ENCODE data around the gene AP5S1.

AP5S1 gene

DNA sequence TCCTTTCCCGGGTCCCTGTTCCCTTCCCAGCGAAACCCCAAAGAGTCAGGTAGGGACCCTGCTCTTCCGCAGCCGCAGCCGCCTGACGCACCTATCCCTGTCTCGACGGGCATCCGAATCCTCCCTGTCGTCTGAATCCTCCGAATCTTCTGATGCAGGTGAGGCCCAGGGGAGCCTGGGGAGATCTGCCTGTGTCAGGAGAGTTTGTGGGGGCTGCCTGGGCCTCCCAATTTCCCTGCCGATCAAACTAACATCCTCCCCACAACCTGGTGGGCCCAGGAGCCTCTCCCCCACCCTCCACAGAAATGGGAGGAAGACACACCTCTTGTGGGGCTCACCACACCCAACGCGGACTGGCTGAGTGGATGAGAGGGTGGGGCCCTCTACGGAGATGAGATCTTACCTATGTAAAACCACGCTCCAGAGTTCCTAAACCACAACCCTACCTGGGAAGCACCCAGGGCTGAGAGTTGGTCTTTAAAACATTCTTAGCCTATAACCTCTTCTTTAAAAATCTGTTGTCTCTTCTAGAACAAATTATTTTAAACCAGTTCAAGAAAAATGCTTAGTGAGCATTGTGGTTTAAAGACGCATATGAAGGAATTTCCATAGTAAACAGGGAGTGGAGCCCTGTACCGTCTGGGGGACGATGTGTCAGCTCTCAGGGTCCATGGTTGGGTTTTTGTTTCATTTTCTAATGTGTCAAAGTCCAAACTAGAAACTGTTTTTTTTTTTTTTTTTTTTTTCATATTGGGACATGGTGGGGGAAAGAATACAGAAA, 22.6 kb upstream of the AP5S1 start:
- Mint-ChIP-seq H3K27ac (peak overlapping the region; percentile 91), H3K9me3 (no peaks in the 10 kb centered on the region), H3K36me3 (peaks cover 7% of the 10 kb centered on the region), H3K4me3 (peak overlapping the region; percentile 91), H3K4me1 (peaks cover 44% of the 10 kb centered on the region), H3K27me3 (no peaks in the 10 kb centered on the region)
- ATAC-seq (ENCODE audit: low read depth) (no peak), DNase-seq (ENCODE audit: low spot score in 2 of 2) (no peak)

DNA sequence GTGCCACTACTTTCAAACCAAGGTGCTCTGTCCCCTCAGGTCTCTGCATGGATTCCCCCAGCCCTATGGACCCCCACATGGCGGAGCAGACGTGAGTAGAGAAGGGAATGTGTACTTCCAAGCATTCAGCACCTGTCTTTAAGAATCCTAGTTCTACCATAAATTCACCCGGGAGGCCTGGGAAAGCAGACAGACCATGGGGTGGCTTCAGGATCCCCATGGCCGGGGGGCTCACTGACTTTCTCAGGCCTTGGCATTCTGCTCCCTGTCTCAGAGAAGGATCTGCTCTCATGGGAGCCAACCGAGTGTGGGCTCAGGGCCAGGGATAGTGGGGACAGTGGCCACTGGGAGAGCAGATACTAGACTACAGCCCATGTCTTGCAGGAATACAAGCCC, 22.0 kb upstream of the AP5S1 start:
- Mint-ChIP-seq H3K9me3 (no peaks in the 10 kb centered on the region), H3K4me1 (peaks cover 46% of the 10 kb centered on the region), H3K27ac (peak overlapping the region; percentile 91), H3K4me3 (peak overlapping the region; percentile 91), H3K27me3 (no peaks in the 10 kb centered on the region), H3K36me3 (peaks cover 10% of the 10 kb centered on the region)
- DNase-seq (ENCODE audit: low spot score in 2 of 2) (no peak), ATAC-seq (ENCODE audit: low read depth) (no peak)

DNA sequence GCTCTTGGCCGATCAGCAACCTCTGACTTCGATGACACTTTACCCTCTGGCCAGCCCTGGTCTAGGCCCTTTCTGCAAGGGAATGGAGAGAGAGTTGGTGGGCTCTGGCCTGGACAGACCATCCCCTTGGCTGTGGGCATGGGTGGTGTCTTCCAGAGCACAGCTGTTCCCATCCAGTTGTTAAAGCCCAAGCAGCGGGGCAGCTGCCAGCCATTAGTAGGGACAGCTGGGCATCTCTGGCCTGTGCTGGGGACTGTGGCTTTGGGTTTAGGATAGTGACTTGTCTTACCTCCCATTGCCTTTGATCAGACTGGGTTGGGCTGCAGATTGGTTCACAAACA, 21.5 kb upstream of the AP5S1 start:
- Mint-ChIP-seq H3K36me3 (peaks cover 15% of the 10 kb centered on the region), H3K27me3 (no peaks in the 10 kb centered on the region), H3K4me3 (peak overlapping the region; percentile 74), H3K27ac (peak overlapping the region; percentile 91), H3K4me1 (peaks cover 47% of the 10 kb centered on the region), H3K9me3 (no peaks in the 10 kb centered on the region)
- DNase-seq (ENCODE audit: low spot score in 2 of 2) = no peak
- ATAC-seq (ENCODE audit: low read depth) = no peak

DNA sequence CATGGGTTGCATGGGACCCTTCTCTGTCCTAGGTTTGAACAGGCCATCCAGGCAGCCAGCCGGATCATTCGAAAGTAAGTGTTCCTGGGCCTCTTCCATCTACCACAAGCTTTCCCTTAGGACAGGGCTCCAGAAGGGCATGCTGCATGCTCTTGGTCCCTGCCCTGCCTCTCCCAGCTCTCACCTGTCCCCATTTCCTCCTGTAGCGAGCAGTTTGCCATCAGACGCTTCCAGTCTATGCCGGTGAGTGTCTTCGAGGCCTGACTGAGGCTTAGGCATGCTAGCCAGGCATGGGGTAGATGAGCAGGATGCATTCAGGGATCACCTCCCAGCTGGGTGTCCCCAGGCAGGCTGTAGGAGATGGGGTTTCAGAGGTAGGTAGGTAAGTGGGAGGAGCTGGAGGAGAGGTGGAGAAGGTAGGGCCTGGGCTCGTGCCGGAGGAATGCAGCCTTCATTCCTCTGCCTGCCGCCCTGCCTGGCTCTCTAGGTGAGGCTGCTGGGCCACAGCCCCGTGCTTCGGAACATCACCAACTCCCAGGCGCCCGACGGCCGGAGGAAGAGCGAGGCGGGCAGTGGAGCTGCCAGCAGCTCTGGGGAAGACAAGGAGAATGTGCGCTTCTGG, 20.0 kb upstream of the AP5S1 start:
- Mint-ChIP-seq H3K27ac (peak overlapping the region; percentile 91), H3K27me3 (no peaks in the 10 kb centered on the region), H3K9me3 (no peaks in the 10 kb centered on the region), H3K4me3 (peak overlapping the region; percentile 74), H3K4me1 (peaks cover 53% of the 10 kb centered on the region), H3K36me3 (peaks cover 24% of the 10 kb centered on the region)
- ATAC-seq (ENCODE audit: low read depth) = no peak
- no peak for DNase-seq (ENCODE audit: low spot score in 2 of 2)

DNA sequence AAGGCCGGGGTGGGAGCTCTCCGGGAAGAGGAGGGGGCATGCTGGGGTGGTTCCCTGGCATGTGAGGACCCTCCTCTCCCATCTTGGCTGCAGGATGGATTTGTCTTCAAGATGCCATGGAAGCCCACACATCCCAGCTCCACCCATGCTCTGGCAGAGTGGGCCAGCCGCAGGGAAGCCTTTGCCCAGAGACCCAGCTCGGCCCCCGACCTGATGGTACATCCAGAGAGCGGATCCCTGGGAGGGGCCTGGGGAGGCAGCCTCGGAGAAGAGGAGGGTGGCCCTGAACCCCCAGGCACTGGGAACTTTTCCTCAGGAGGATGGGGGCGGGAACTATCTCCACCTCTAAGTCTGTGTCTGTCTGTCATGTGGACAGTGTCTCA, 19.5 kb upstream of the AP5S1 start:
- Mint-ChIP-seq H3K36me3 (peaks cover 28% of the 10 kb centered on the region), H3K4me1 (peaks cover 53% of the 10 kb centered on the region), H3K27ac (peak overlapping the region; percentile 91), H3K27me3 (no peaks in the 10 kb centered on the region), H3K4me3 (no peak overlapping the region), H3K9me3 (no peaks in the 10 kb centered on the region)
- no peak for ATAC-seq (ENCODE audit: low read depth)
- no peak for DNase-seq (ENCODE audit: low spot score in 2 of 2)

DNA sequence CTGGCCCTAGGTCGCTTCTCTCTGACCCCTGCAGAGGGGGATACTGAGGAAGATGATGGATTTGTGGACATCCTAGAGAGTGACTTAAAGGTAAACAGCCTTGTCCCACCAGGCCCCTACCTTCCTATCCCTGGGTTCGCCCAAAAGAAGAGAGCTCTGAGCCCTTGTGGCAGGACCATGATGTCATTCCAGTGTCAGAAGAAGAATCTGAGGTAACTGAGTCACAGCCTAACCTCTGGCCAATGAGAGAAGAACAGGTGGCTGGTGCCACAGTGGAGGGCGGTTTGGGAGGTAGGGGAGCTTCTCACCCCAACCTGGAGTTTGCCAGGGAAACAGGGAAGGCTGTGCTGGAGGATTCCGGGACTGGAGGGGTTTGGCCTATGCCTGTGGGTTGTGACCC, 19.0 kb upstream of the AP5S1 start:
- peak overlapping the region; percentile 91 for H3K27ac Mint-ChIP-seq
- peaks cover 30% of the 10 kb centered on the region for H3K36me3 Mint-ChIP-seq
- peaks cover 53% of the 10 kb centered on the region for H3K4me1 Mint-ChIP-seq
- ATAC-seq (ENCODE audit: low read depth) (no peak), DNase-seq (ENCODE audit: low spot score in 2 of 2) (no peak)
- no peaks in the 10 kb centered on the region for H3K27me3 Mint-ChIP-seq
- H3K4me3 Mint-ChIP-seq = no peak overlapping the region
- H3K9me3 Mint-ChIP-seq = no peaks in the 10 kb centered on the region

DNA sequence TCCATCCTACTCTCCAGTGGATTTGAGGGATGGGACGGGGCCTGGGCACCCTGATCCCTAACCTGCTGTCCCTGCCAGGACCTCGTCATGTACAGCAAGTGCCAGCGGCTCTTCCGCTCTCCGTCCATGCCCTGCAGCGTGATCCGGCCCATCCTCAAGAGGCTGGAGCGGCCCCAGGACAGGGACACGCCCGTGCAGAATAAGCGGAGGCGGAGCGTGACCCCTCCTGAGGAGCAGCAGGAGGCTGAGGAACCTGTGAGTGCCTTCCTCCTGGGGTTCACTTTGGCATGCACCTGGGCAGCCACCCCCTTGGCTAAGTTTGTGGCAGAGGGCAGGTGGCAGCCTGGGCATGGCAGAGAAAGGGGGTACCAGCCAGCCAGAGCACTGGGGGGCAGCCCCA, 18.5 kb upstream of the AP5S1 start:
- no peaks in the 10 kb centered on the region for H3K9me3 Mint-ChIP-seq
- H3K36me3 Mint-ChIP-seq = peaks cover 30% of the 10 kb centered on the region
- ATAC-seq (ENCODE audit: low read depth) = no peak
- H3K4me1 Mint-ChIP-seq = peaks cover 49% of the 10 kb centered on the region
- H3K27ac Mint-ChIP-seq = no peak overlapping the region
- no peak for DNase-seq (ENCODE audit: low spot score in 2 of 2)
- no peaks in the 10 kb centered on the region for H3K27me3 Mint-ChIP-seq
- H3K4me3 Mint-ChIP-seq = no peak overlapping the region

DNA sequence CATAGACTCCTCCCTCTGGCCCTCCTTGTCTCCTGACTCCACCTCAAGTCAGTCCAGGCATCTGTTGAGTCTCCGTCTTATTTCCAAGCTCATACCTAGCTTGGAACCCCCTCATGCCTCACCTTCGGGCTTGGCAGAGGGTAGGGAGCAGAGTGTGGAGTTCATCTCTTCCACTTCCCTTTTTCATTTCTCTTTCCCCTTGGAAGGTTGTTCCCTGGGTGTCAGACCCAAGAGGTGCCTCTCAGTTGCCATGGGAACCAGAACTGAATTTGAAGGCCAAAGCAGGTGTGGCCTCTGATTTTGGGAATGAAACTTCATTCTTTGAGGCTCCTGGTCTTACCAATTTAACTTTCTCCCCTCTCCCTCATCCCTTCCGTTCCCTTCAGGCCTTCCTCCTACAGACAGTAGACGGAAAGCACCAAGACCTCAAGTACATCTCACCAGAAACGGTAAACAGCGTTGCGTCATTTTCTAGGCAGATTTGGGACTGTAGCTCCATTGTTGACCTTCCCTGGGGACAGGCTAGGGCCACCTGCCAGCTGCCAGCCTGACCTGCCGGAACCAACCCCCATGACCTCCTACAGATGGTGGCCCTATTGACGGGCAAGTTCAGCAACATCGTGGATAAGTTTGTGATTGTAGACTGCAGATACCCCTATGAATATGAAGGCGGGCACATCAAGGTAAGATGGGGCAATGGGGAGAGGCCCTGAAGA, 17.7 kb upstream of the AP5S1 start:
- Mint-ChIP-seq H3K4me3 (no peak overlapping the region), H3K36me3 (peaks cover 30% of the 10 kb centered on the region), H3K27ac (peak overlapping the region; percentile 73), H3K9me3 (no peaks in the 10 kb centered on the region), H3K27me3 (no peaks in the 10 kb centered on the region), H3K4me1 (peaks cover 41% of the 10 kb centered on the region)
- no peak for DNase-seq (ENCODE audit: low spot score in 2 of 2)
- ATAC-seq (ENCODE audit: low read depth) = no peak

DNA sequence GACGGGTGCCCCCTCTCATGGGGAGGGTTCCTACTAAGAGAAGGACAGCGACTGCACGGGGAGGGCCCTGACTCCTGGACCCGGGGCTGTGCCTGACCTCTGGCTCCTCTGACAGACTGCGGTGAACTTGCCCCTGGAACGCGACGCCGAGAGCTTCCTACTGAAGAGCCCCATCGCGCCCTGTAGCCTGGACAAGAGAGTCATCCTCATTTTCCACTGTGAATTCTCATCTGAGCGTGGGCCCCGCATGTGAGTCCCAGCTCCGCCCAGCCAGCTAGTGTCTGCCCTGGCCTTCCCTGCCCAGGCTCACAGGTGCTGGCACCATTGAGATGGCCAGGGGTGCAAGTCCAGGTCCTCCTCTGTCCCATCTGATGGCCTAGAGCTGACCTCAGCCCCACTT, 17.1 kb upstream of the AP5S1 start:
- Mint-ChIP-seq H3K4me3 (no peak overlapping the region), H3K27me3 (no peaks in the 10 kb centered on the region), H3K4me1 (peaks cover 37% of the 10 kb centered on the region), H3K9me3 (no peaks in the 10 kb centered on the region), H3K36me3 (peaks cover 30% of the 10 kb centered on the region), H3K27ac (no peak overlapping the region)
- DNase-seq (ENCODE audit: low spot score in 2 of 2) (no peak), ATAC-seq (ENCODE audit: low read depth) (no peak)

DNA sequence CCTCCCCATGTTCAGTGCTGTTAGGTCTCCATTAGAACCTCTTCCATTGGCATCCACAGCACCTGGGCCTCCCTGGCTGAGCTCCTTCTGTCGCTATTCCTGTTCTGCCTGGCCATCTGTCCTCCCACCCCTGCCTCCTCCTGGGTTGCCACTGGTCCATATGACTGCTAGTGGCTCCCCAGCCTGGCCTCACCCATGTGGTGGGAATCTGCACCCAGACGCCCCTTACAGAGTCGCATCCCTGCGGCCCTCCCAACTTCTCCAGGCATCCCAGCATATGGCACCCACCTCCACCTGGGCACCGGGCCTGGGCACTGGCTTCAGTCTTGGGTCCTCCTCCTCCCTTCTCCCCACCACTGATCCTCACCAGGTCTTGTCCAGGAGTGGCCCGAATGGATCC, 16.5 kb upstream of the AP5S1 start:
- ATAC-seq (ENCODE audit: low read depth) = no peak
- Mint-ChIP-seq H3K4me1 (peaks cover 32% of the 10 kb centered on the region), H3K27ac (peak overlapping the region; percentile 40), H3K27me3 (no peaks in the 10 kb centered on the region), H3K9me3 (no peaks in the 10 kb centered on the region), H3K36me3 (peaks cover 30% of the 10 kb centered on the region), H3K4me3 (no peak overlapping the region)
- DNase-seq (ENCODE audit: low spot score in 2 of 2) = no peak

DNA sequence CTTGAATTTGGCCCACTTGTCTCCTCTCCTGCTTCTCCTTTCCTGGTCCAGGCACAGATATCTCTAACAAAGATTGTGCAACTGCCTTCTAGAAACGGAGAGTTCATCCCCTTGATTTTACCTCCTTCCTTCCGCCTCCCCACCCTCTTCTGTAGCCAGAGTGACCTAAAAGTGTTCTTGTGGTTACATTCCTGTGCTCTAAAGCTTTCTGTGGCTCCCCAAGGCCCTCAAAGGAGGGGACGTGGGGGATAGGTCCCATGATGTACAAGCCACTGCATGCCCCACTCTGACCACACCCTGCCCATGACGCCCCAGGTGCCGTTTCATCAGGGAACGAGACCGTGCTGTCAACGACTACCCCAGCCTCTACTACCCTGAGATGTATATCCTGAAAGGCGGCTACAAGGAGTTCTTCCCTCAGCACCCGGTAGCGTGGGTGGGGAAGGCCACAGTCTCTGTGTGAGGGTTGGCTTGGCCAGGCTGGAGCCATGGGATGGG, 16.0 kb upstream of the AP5S1 start:
- peaks cover 30% of the 10 kb centered on the region for H3K36me3 Mint-ChIP-seq

DNA sequence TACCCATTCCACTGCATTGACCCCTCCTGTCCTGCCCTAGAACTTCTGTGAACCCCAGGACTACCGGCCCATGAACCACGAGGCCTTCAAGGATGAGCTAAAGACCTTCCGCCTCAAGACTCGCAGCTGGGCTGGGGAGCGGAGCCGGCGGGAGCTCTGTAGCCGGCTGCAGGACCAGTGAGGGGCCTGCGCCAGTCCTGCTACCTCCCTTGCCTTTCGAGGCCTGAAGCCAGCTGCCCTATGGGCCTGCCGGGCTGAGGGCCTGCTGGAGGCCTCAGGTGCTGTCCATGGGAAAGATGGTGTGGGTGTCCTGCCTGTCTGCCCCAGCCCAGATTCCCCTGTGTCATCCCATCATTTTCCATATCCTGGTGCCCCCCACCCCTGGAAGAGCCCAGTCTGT, 15.6 kb upstream of the AP5S1 start:
- Mint-ChIP-seq H3K27ac (no peak overlapping the region), H3K27me3 (no peaks in the 10 kb centered on the region), H3K36me3 (peaks cover 30% of the 10 kb centered on the region), H3K9me3 (no peaks in the 10 kb centered on the region), H3K4me1 (peaks cover 25% of the 10 kb centered on the region), H3K4me3 (no peak overlapping the region)
- DNase-seq (ENCODE audit: low spot score in 2 of 2) = no peak
- no peak for ATAC-seq (ENCODE audit: low read depth)

More for the DNA sequence above, 16.0 kb upstream of the AP5S1 start:
- Mint-ChIP-seq H3K4me3 (no peak overlapping the region), H3K27ac (peak overlapping the region; percentile 40), H3K9me3 (no peaks in the 10 kb centered on the region), H3K4me1 (peaks cover 29% of the 10 kb centered on the region), H3K27me3 (no peaks in the 10 kb centered on the region)
- DNase-seq (ENCODE audit: low spot score in 2 of 2) (no peak), ATAC-seq (ENCODE audit: low read depth) (no peak)

DNA sequence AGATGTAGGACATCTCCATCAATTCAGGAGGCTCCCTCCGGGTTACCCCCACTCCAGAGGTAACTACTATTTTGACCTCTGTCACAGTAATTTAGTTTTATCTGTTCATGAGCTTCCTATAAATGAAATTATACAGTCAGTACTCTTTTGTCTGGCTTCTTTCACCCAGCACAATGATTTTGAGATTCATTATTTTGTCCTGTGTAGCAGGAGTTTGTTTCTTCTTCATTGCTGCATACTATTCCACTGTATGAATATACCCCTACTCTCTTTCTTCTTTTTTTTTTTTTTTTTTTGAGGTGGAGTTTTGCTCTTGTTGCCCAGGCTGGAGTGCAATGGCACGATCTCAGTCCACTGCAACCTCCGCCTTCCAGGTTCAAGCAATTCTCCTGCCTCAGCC, 11.8 kb upstream of the AP5S1 start:
- Mint-ChIP-seq H3K36me3 (peaks cover 19% of the 10 kb centered on the region), H3K4me3 (no peak overlapping the region), H3K27me3 (no peaks in the 10 kb centered on the region), H3K4me1 (peaks cover 21% of the 10 kb centered on the region), H3K9me3 (no peaks in the 10 kb centered on the region), H3K27ac (no peak overlapping the region)
- ATAC-seq (ENCODE audit: low read depth) = no peak
- DNase-seq (ENCODE audit: low spot score in 2 of 2) = no peak

DNA sequence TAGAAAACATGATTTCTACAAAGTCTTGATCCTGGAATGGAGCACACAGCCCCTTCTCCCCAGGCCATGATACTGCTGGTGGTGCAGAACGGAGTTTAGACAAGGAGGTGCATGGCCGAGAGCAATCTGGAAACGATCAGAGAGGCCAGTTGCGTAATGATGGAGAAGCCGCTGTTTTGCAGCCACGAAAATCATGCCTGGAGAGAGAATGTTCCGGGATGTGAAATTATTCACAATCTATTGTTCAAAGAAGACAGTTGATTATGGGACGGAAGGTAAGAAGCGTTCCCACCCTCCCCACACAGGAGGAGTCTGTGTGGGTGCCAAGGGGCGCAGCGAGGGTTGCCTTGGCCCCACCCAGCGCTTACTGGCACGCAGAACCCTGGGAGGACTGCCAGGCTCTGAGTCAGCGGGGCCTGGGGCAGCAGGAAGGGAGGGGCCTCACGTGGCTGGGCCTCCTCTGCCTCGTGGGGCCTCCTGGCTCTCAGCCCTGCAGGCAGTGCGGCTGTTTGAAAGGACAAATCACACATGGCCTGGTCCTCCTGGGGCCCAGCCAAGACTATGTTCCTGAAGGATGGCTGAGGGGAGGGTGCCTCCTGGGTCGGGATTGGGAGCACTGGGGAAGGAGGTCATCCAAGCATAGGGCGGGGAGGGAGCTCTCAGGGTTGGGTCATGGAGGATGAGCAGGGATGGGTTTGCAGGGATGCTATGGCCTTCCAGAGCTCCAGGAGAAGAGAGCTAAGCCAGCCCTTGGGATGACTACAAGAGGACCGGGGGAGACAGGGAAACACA, 8.7 kb upstream of the AP5S1 start:
- DNase-seq (ENCODE audit: low spot score in 2 of 2) = no peak
- peaks cover 14% of the 10 kb centered on the region for H3K4me1 Mint-ChIP-seq

More for the DNA sequence above, 8.7 kb upstream of the AP5S1 start:
- no peaks in the 10 kb centered on the region for H3K9me3 Mint-ChIP-seq
- peak overlapping the region; percentile 67 for H3K4me3 Mint-ChIP-seq
- H3K27ac Mint-ChIP-seq = peak overlapping the region; percentile 63
- H3K27me3 Mint-ChIP-seq = peaks cover 4% of the 10 kb centered on the region
- no peaks in the 10 kb centered on the region for H3K36me3 Mint-ChIP-seq
- ATAC-seq (ENCODE audit: low read depth) = peak; percentile 66

All from memory B cell (primary cell).